GM23248 (cell line): Measurements from ENCODE around the gene IQCF6.

ENCODE experiments used
- EZH2 ChIP-seq: fragments of 200-600 bp; sonication (generic); IDR thresholded peaks from 2 replicates; pipeline ENCODE4 v1.6.1; 2018; ENCODE audit warnings: antibody characterized with exemption, mild to moderate bottlenecking; ENCODE audit not compliant: insufficient read depth, poor library complexity, severe bottlenecking
- EZH2phosphoT487 ChIP-seq: fragments of 200-600 bp; sonication (generic); IDR thresholded peaks from 2 replicates; pipeline ENCODE4 v1.6.1; 2018; ENCODE audit warnings: antibody characterized with exemption, moderate library complexity, mild to moderate bottlenecking, low read depth; ENCODE audit not compliant: insufficient read depth

- TF ChIP-seq EZH2phosphoT487 (no peak), EZH2 (no peak)
These were observed 19.8 kb downstream of the IQCF6 start for GRCh38 chr3:51759203-51759602.
